NCI-H1436 treated with DMSO at 0.1 percent for 48 hours (cell line): ENCODE results near the gene RAD51.
"Not testable (repeated sequence)": the region's sequence is repeated elsewhere in the genome, so short reads cannot be mapped to it uniquely, and the experiment has no call there.

Experiments
- DNase-seq: peaks from one replicate; lab custom pipeline; 2025; lab: John Stamatoyannopoulos, UW

Gene RAD51

GRCh38 chr15:40694688-40695468 lies at the start of gene RAD51:
RAD51 (plus strand) TSS chr15:40695174; CDS start chr15:40698759, 3,585 bp downstream.
- DNase-seq: peak; percentile 11

- DNase-seq: no peak
Measured at GRCh38 chr15:40647523-40647922, 47.5 kb upstream of the RAD51 start.

GRCh38 chr15:40650479-40650878 lies 44.5 kb upstream of the RAD51 start:
- no peak for DNase-seq

GRCh38 chr15:40660686-40661085 lies 34.3 kb upstream of the RAD51 start:
- no peak for DNase-seq

- DNase-seq: no peak
Measured at GRCh38 chr15:40664909-40665308, 30.1 kb upstream of the RAD51 start.

- DNase-seq: not testable (repeated sequence)
Measured at GRCh38 chr15:40676290-40676689, 18.7 kb upstream of the RAD51 start.

- DNase-seq: not testable (repeated sequence)
Measured at GRCh38 chr15:40676906-40677305, 18.1 kb upstream of the RAD51 start.

GRCh38 chr15:40680151-40680550 lies 14.8 kb upstream of the RAD51 start:
- DNase-seq: no peak

- not testable (repeated sequence) for DNase-seq
Measured at GRCh38 chr15:40680959-40681358, 14.0 kb upstream of the RAD51 start.

- no peak for DNase-seq
Measured at GRCh38 chr15:40684381-40684780, 10.6 kb upstream of the RAD51 start.

GRCh38 chr15:40685376-40685775 lies 9.6 kb upstream of the RAD51 start:
- no peak for DNase-seq

GRCh38 chr15:40688932-40689799 lies 5.8 kb upstream of the RAD51 start:
- DNase-seq: no peak

- no peak for DNase-seq
Measured at GRCh38 chr15:40691737-40692136, 3.2 kb upstream of the RAD51 start.

GRCh38 chr15:40693904-40694687 lies 878 bp upstream of the RAD51 start:
- DNase-seq: no peak

- DNase-seq: no peak
Measured at GRCh38 chr15:40695469-40695890, 506 bp downstream of the RAD51 start.

- no peak for DNase-seq
Measured at GRCh38 chr15:40696228-40696627, 1.3 kb downstream of the RAD51 start.

- no peak for DNase-seq
Measured at GRCh38 chr15:40697916-40698315, 2.9 kb downstream of the RAD51 start.

GRCh38 chr15:40702077-40702476 lies 7.1 kb downstream of the RAD51 start:
- DNase-seq: no peak

- no peak for DNase-seq
Measured at GRCh38 chr15:40706121-40706520, 11.1 kb downstream of the RAD51 start.

- no peak for DNase-seq
Measured at GRCh38 chr15:40714144-40714543, 19.2 kb downstream of the RAD51 start.

GRCh38 chr15:40716165-40716564 lies 21.2 kb downstream of the RAD51 start:
- DNase-seq: no peak

- no peak for DNase-seq
Measured at GRCh38 chr15:40721701-40722100, 26.7 kb downstream of the RAD51 start.
